ENCODE results near the gene SOD1.

DNA sequence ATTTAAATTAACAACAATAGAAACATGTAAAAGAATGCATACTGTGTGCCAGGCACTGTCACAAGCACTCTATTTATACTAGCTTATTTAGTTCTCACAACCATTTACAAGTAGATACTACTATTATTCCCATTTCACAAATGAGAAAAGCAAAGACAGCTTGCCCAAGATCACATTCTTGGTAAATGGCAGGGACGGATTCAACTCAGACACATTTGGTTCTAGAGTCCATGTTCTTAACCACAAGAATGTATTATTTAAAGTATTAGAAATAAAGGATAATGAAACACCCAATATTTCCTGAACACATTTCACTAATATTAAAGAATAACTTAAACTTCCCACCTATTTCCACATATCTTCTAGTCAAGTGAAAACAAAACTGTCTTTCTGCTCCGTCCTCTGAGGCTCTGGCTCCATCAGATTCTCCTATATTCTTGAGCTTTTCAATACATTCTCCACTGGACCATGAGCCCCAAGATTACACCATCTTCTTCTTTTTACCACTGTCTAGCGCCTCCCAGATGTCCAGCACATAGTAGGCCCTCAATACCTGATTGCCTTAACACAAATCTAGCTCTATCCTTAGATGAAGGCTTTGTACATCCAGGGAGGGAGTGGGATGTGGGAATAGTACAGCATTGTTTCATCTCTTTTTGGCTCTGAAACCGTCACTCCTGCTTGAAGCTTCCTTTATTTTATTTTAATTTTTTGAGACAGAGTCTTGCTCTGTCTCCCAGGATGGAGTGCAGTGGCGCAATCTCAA, 29.3 kb downstream of the SOD1 start:
- no peak for TF ChIP-seq POLR2A (IDR thresholded peaks at IDR 0.05; ENCODE audit: low read depth, low read length)
- no peak for TF ChIP-seq POLR2AphosphoS5 (IDR thresholded peaks at IDR 0.05; ENCODE audit: low read depth, low read length)
- no peak for TF ChIP-seq TAF1 (IDR thresholded peaks at IDR 0.05; ENCODE audit: low read depth, low read length)
- TF ChIP-seq SPI1 (IDR thresholded peaks at IDR 0.05; ENCODE audit: low read depth, low read length): no peak
